IMR-90 (cell line): ENCODE measurements around the gene THY1. TPM values are rescaled to one million over a fixed set of nuclear protein-coding genes. Genes with fewer than 3 reads are reported as not detected.

ENCODE experiments used
- ATAC-seq: fragments of 200-7000 bp; cut with Tn5 transposase; 2 replicates; pipeline ENCODE4 v1.9.1; 2020; ENCODE audit warnings: low read depth, mild to moderate bottlenecking, moderate library complexity
- Bru-seq: library from RNA; stranded (reverse); fragments of 400-500 nt; gene quantifications from one replicate; lab custom pipeline; 2021; lab: Mats Ljungman, UMichigan
- BruChase-seq, 2 experiments: library from RNA; stranded (reverse); fragments of 400-500 nt; gene quantifications; one replicate each; lab custom pipeline; 2021; lab: Mats Ljungman, UMichigan
- BruUV-seq: library from RNA; stranded (reverse); fragments of 400-500 nt; replicated peaks from 2 replicates; lab custom pipeline; 2021; lab: Mats Ljungman, UMichigan
- CTCF ChIA-PET: fragments of 300-600 bp; formaldehyde crosslinking; extraction: SDS; loops from one replicate; lab custom pipeline; 2021; ENCODE audit warnings: antibody characterized with exemption; lab: Yijun Ruan, JAX
- POLR2A ChIA-PET: fragments of 300-600 bp; sonication (Branson Sonifier 250); formaldehyde crosslinking; loops from one replicate; lab custom pipeline; 2022; ENCODE audit warnings: antibody characterized with exemption; ENCODE audit not compliant: unreplicated experiment; lab: Charles Lee
- DNase-seq: peaks from one replicate; pipeline ENCODE4 v3.0.0; 2013
- H2AFZ ChIP-seq: replicated peaks from 2 replicates; pipeline ENCODE3; 2013; ENCODE audit warnings: low read length, mild to moderate bottlenecking; ENCODE audit not compliant: poor library complexity
- H2AK5ac ChIP-seq: 2 replicates; pipeline ENCODE4 v1.6.1; 2013; ENCODE audit warnings: low read depth, low read length, inconsistent platforms
- H2AK9ac ChIP-seq: replicated peaks from 2 replicates; pipeline ENCODE3; 2013; ENCODE audit warnings: mild to moderate bottlenecking, low read depth, low read length, moderate library complexity; ENCODE audit not compliant: poor library complexity
- H2BK120ac ChIP-seq: 2 replicates; pipeline ENCODE4 v1.6.1; 2013; ENCODE audit warnings: low read depth, low read length, inconsistent platforms
- H2BK15ac ChIP-seq: 3 replicates; pipeline ENCODE4 v1.6.1; 2013; ENCODE audit warnings: low read depth, low read length, inconsistent platforms
- H2BK20ac ChIP-seq: 2 replicates; pipeline ENCODE4 v1.6.1; 2013; ENCODE audit warnings: low read depth, mild to moderate bottlenecking, inconsistent platforms, low read length, moderate library complexity
- H2BK5ac ChIP-seq: 2 replicates; pipeline ENCODE4 v1.6.1; 2013; ENCODE audit warnings: mild to moderate bottlenecking, low read depth, low read length, inconsistent platforms; ENCODE audit not compliant: poor library complexity, severe bottlenecking
- H3K14ac ChIP-seq: replicated peaks from 2 replicates; pipeline ENCODE4 v1.6.1; 2013; ENCODE audit warnings: low read depth, low read length, inconsistent platforms
- H3K18ac ChIP-seq: 2 replicates; pipeline ENCODE4 v1.6.1; 2013; ENCODE audit warnings: low read depth, low read length, control low read depth
- H3K23ac ChIP-seq: 2 replicates; pipeline ENCODE4 v1.6.1; 2013; ENCODE audit warnings: low read depth, low read length, inconsistent platforms
- H3K27ac ChIP-seq: 2 replicates; pipeline ENCODE4 v1.5.1; 2013; ENCODE audit warnings: mild to moderate bottlenecking, control low read depth, low read length; ENCODE audit not compliant: insufficient read depth
- H3K27me3 ChIP-seq: 2 replicates; pipeline ENCODE4 v1.6.1; 2013; ENCODE audit warnings: low read length; ENCODE audit not compliant: control insufficient read depth, insufficient read depth
- H3K36me3 ChIP-seq: 2 replicates; pipeline ENCODE4 v1.6.1; 2013; ENCODE audit warnings: low read length, mixed read lengths; ENCODE audit not compliant: control insufficient read depth, insufficient read depth
- H3K4ac ChIP-seq: 2 replicates; pipeline ENCODE4 v1.6.1; 2013; ENCODE audit warnings: low read depth, low read length, inconsistent platforms
- H3K4me1 ChIP-seq: 2 replicates; pipeline ENCODE4 v1.6.1; 2013; ENCODE audit warnings: low read length, mixed read lengths; ENCODE audit not compliant: control insufficient read depth, insufficient read depth
- H3K4me2 ChIP-seq: 2 replicates; pipeline ENCODE4 v1.6.1; 2013; ENCODE audit warnings: low read depth, mild to moderate bottlenecking, control low read depth, low read length, moderate library complexity
- H3K4me3 ChIP-seq: 2 replicates; pipeline ENCODE4 v1.5.1; 2013; ENCODE audit warnings: low read depth, mild to moderate bottlenecking, control low read depth, low read length, moderate library complexity; ENCODE audit not compliant: insufficient read depth
- H3K56ac ChIP-seq: 2 replicates; pipeline ENCODE4 v1.6.1; 2013; ENCODE audit warnings: low read length, inconsistent platforms; ENCODE audit not compliant: insufficient read depth; ENCODE audit errors: extremely low read depth
- H3K79me1 ChIP-seq, 2 experiments: 2 replicates each; pipeline ENCODE4 v1.6.1; 2013; ENCODE audit warnings: low read length in 2 of 2, inconsistent platforms in 1 of 2, low read depth in 1 of 2
- H3K9ac ChIP-seq: 2 replicates; pipeline ENCODE4 v1.6.1; 2013; ENCODE audit warnings: low read depth, low read length, control low read depth
- H3K9me1 ChIP-seq: 2 replicates; pipeline ENCODE4 v1.6.1; 2013; ENCODE audit warnings: low read length, inconsistent platforms; ENCODE audit not compliant: insufficient read depth
- H3K9me3 ChIP-seq: 2 replicates; pipeline ENCODE4 v1.6.1; 2013; ENCODE audit warnings: low read length; ENCODE audit not compliant: control insufficient read depth, insufficient read depth
- H4K20me1 ChIP-seq: 2 replicates; pipeline ENCODE4 v1.6.1; 2013; ENCODE audit warnings: low read length, inconsistent platforms; ENCODE audit not compliant: insufficient read depth
- H4K5ac ChIP-seq: 2 replicates; pipeline ENCODE4 v1.6.1; 2013; ENCODE audit warnings: mild to moderate bottlenecking, low read depth, low read length, control low read depth
- H4K8ac ChIP-seq, 2 experiments: 2 replicates each; pipeline ENCODE4 v1.6.1; 2013; ENCODE audit warnings: low read depth in 2 of 2, low read length in 2 of 2, control low read depth in 1 of 2, inconsistent platforms in 1 of 2
- H4K91ac ChIP-seq: 2 replicates; pipeline ENCODE4 v1.6.1; 2013; ENCODE audit warnings: low read depth, low read length, inconsistent platforms; ENCODE audit not compliant: insufficient read depth
- CHD1 ChIP-seq: IDR thresholded peaks from 2 replicates; pipeline ENCODE4 v1.6.1; 2012; ENCODE audit warnings: low read depth, low read length, improper control_type of control experiment
- MAFK ChIP-seq: IDR thresholded peaks from 2 replicates; pipeline ENCODE4 v1.6.1; 2012; ENCODE audit warnings: low read depth, low read length, improper control_type of control experiment
- MAZ ChIP-seq: IDR thresholded peaks from 2 replicates; pipeline ENCODE4 v1.6.1; 2012; ENCODE audit warnings: low read depth, mild to moderate bottlenecking, low read length, improper control_type of control experiment, moderate library complexity, borderline replicate concordance
- MXI1 ChIP-seq: IDR thresholded peaks from 2 replicates; pipeline ENCODE4 v1.6.1; 2012; ENCODE audit warnings: low read depth, mild to moderate bottlenecking, low read length, moderate library complexity, borderline replicate concordance
- POLR2A ChIP-seq: IDR thresholded peaks from 2 replicates; pipeline ENCODE4 v1.6.1; 2012; ENCODE audit warnings: mild to moderate bottlenecking, low read depth, low read length
- RAD21 ChIP-seq: IDR thresholded peaks from 2 replicates; pipeline ENCODE4 v1.6.1; 2012; ENCODE audit warnings: low read length, improper control_type of control experiment
- WGBS, 2 experiments: methylation state at CpG; one replicate each; pipeline versions ENCODE4 v1.1.5 to v1.1.7; 2013; ENCODE audit warnings: missing lambda C conversion rate in 2 of 2; ENCODE audit not compliant: insufficient read length in 1 of 2; ENCODE audit errors: extremely low coverage in 2 of 2; 5-methylcytosine and 5-hydroxymethylcytosine counted together
- dilution Hi-C: fragments of 300-500 bp; cut with HindIII; formaldehyde crosslinking; loops from one replicate; pipeline ENCODE4 v1.14.3; 2018; ENCODE audit warnings: low sequenced_read_pairs; ENCODE audit not compliant: unreplicated experiment
- in situ Hi-C: fragments of 300-500 bp; cut with MboI; formaldehyde crosslinking; loops from 3 replicates; pipeline ENCODE4 v1.14.3; 2019; ENCODE audit warnings: low sequenced_read_pairs, inconsistent platforms, mixed read lengths
- intact Hi-C: fragments of 100-400 bp; cut with micrococcal nuclease; formaldehyde crosslinking; loops from 2 replicates; pipeline ENCODE4 v1.10.0; 2022
- long read RNA-seq: library from polyadenylated mRNA; unstranded; transcript quantifications from one replicate; pipeline ENCODE4 v2.0.0, GENCODE V29; 2021; ENCODE audit not compliant: unreplicated experiment
- polyA plus RNA-seq, 3 experiments: library from polyadenylated mRNA; depleted of rRNA; stranded (reverse); fragments of >200 nt; gene quantifications; 2 replicates each; pipeline ENCODE4 v1.2.3, GENCODE V29; 2012; ENCODE audit warnings: low replicate concordance in 1 of 3
- total RNA-seq: library from RNA; depleted of rRNA; stranded (reverse); fragments of >200 nt; gene quantifications from 2 replicates; pipeline ENCODE4 v1.2.3, GENCODE V29; 2012; rRNA removed

THY1 gene
- total RNA-seq (703 and 816 TPM in 2 replicates), polyA plus RNA-seq (2012; rRNA removed) (1,657 and 2,603 TPM in 2 replicates), Bru-seq, nascent RNA (percentile 97 among the genes with signal in this experiment), BruChase-seq, experiment 1, labeled RNA remaining after a 6-hour chase (percentile 98 among the genes with signal in this experiment), BruChase-seq, experiment 2, labeled RNA remaining after a 2-hour chase (percentile 96 among the genes with signal in this experiment)
- polyA plus RNA-seq (2012; cell fraction: cytosol; rRNA removed), result 329 and 2,274 TPM in 2 replicates
- 846 and 954 TPM in 2 replicates for polyA plus RNA-seq (2012; cell fraction: nucleus; rRNA removed; ENCODE audit: low replicate concordance)
- long read RNA-seq, transcript THY1-201 (4 exons, 3,556 nt), result major isoform, 1,184 of 1,507 reads
- long read RNA-seq, partial matches to known transcripts, result 149 of 1,507 reads
- long read RNA-seq, other reads (novel, unspliced or antisense), result 165 of 1,507 reads

DNA sequence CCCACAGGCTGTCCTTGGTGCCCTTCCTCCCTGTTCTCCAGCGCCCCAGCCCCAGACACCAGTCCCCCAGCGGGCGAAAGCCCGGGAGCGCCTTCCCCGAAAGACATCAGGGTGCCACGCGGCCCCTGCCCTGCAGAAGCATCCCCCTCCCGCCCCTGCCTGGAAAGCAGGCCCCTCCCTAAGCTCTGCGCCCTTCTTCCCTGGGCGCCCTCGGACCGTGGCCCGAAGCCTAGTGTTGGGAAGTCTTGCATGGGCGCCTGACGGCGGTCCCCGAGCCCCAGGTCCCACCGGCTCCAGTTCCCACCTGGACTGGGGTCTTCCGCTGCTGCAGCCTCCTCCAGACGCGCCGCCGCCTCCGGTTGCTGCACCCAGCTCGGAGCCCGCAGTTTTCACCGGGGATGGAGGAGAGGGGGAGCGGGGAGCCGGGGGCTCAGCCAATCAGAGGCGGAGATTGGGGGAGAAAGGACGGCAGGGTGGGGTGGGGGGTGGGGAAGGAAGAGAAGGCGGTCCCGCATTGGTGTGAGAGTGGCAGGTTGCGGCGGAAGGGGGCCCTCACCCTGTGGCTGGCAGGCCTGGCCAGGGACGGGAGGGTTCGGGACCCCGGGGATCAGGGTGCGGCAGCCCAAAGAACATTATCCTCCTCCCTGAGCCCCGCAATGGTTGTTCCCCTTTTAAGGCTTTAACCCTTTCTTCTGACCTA lies at the start of gene THY1:
TSS of gene THY1 (minus strand) at position 364 of the 700 bp plus-strand sequence. CDS start 2,267 bp downstream, outside the sequence.
- dilution Hi-C loops, result no loop called here

More for the DNA sequence above, at the start of gene THY1:
- POLR2A ChIA-PET, result interaction anchor here (0.6 to 2.0 kb wide), 2 partner anchors 10 to 1244 kb away, joined by 4 to 9 read pairs; no protein-coding TSS in a partner anchor
- Histone ChIP-seq H3K9me1 (peaks cover 23% of the 10 kb centered on the region), H3K9ac (peak within 1 kb of the TSS; percentile 81), H2BK15ac (peak within 1 kb of the TSS; percentile 74; the same call in 1 of the 3 replicates), H2BK5ac (peak within 1 kb of the TSS; percentile 82), H3K9me3 (no peaks in the 10 kb centered on the region), H3K4me2 (peak within 1 kb of the TSS; percentile 89), H4K8ac (peak within 1 kb of the TSS; percentile 66 to 80; a peak in 3 of 4 replicates), H3K36me3 (peaks cover 26% of the 10 kb centered on the region), H2AK9ac (peak within 1 kb of the TSS; percentile 98), H4K5ac (peak within 1 kb of the TSS; percentile 38), H3K27me3 (no peaks in the 10 kb centered on the region), H2AK5ac (peak within 1 kb of the TSS; percentile 87), H3K4me3 (peak within 1 kb of the TSS; percentile 77), H3K23ac (peak within 1 kb of the TSS; percentile 92), H2AFZ (peak within 1 kb of the TSS; percentile 87), H3K4ac (peak within 1 kb of the TSS; percentile 92), H3K18ac (peak within 1 kb of the TSS; percentile 49), H3K27ac (peak within 1 kb of the TSS; percentile 83), H3K79me1 (peaks cover 20 to 45% of the 10 kb centered on the region in 2 experiments), H2BK20ac (0 out of 2 replicates have a peak within 1 kb of the TSS, but pooled peaks have one; percentile 20), H2BK120ac (peak within 1 kb of the TSS; percentile 44), H3K56ac (peak within 1 kb of the TSS; percentile 73), H3K14ac (peak within 1 kb of the TSS; percentile 91), H3K4me1 (peaks cover 15% of the 10 kb centered on the region), H4K20me1 (peaks cover 41% of the 10 kb centered on the region), H4K91ac (peak within 1 kb of the TSS; percentile 83)
- TF ChIP-seq CHD1 (no peak), MAZ (peak; percentile 42; the same call in 1 of the 2 replicates), POLR2A (0 out of 2 replicates have a peak, but pooled peaks have one; percentile 29), MXI1 (no peak), RAD21 (no peak), MAFK (no peak)
- CTCF ChIA-PET, result interaction anchor here (0.9 to 1.9 kb wide), 2 partner anchors 48 to 52 kb away, joined by 3 to 10 read pairs; no protein-coding TSS in a partner anchor
- in situ Hi-C loops, result no loop called here
- intact Hi-C loops, result loop anchor here (1.0 to 2.0 kb wide), 3 partner anchors 42 to 51 kb away; partner anchors contain the start of gene USP2
- no TSS peak for BruUV-seq
- peak; percentile 81 for ATAC-seq
- 0% methylated on average over 8 of the region's 41 CpGs; no CpG with 5 or more reads in 1 of the 2 experiments for WGBS, 2 experiments
- peak; percentile 64 for DNase-seq
